Neural cell (in vitro differentiated cells): ENCODE results near the gene SLC12A3. TPM values are rescaled to one million over a fixed set of nuclear protein-coding genes. Genes with fewer than 3 reads are reported as not detected.

Source experiments
- H2AFZ ChIP-seq: fragments of 200-600, 300-800 bp; sonication (generic), shearing (Covaris generic); 2 replicates; pipeline ENCODE4 v1.6.0; 2014; ENCODE audit warnings: low read depth, mild to moderate bottlenecking, antibody characterized with exemption, low read length, moderate library complexity
- H3F3A ChIP-seq: fragments of 200-600 bp; shearing (Covaris generic); 2 replicates; pipeline ENCODE4 v1.6.1; 2016; ENCODE audit warnings: mild to moderate bottlenecking, moderate library complexity, mixed read lengths, antibody characterized with exemption, low read length; ENCODE audit not compliant: insufficient read depth, poor library complexity, severe bottlenecking
- H3K27ac ChIP-seq: fragments of 200-600, 300-800 bp; sonication (generic), shearing (Covaris generic); 2 replicates; pipeline ENCODE4 v1.5.1; 2014; ENCODE audit warnings: mild to moderate bottlenecking, low read length, moderate library complexity
- H3K27me3 ChIP-seq: fragments of 300-800, 200-600 bp; sonication (generic), shearing (Covaris generic); 2 replicates; pipeline ENCODE4 v1.6.0; 2014; ENCODE audit warnings: mild to moderate bottlenecking, low read depth, low read length, moderate library complexity; ENCODE audit not compliant: insufficient read depth
- H3K36me3 ChIP-seq: fragments of 300-800, 200-600 bp; sonication (generic), shearing (Covaris generic); 2 replicates; pipeline ENCODE4 v1.5.1; 2014; ENCODE audit warnings: mild to moderate bottlenecking, antibody characterized with exemption, low read length, moderate library complexity; ENCODE audit not compliant: insufficient read depth
- H3K4me2 ChIP-seq: fragments of 300-800, 200-600 bp; sonication (generic), shearing (Covaris generic); 2 replicates; pipeline ENCODE4 v1.6.0; 2014; ENCODE audit warnings: mild to moderate bottlenecking, low read length
- H3K4me3 ChIP-seq: fragments of 300-800, 200-600 bp; sonication (generic), shearing (Covaris generic); 2 replicates; pipeline ENCODE4 v1.5.1; 2014; ENCODE audit warnings: mild to moderate bottlenecking, low read length, moderate library complexity
- H3K79me2 ChIP-seq: fragments of 200-600 bp; shearing (Covaris generic); replicated peaks from 2 replicates; pipeline ENCODE4 v1.6.0; 2014; ENCODE audit warnings: mild to moderate bottlenecking, low read length, moderate library complexity; ENCODE audit not compliant: insufficient read depth
- H3K9ac ChIP-seq: fragments of 300-800, 200-600 bp; sonication (generic), shearing (Covaris generic); 2 replicates; pipeline ENCODE4 v1.6.1; 2016; ENCODE audit warnings: mild to moderate bottlenecking, low read length, mixed read lengths
- H3K9me2 ChIP-seq: fragments of 200-600 bp; shearing (Covaris generic); 2 replicates; pipeline ENCODE4 v1.6.1; 2016; ENCODE audit warnings: mild to moderate bottlenecking, low read length, mixed read lengths; ENCODE audit not compliant: insufficient read depth
- H3K9me3 ChIP-seq: fragments of 200-600, 300-800 bp; sonication (generic), shearing (Covaris generic); 2 replicates; pipeline ENCODE4 v1.6.1; 2016; ENCODE audit warnings: mild to moderate bottlenecking, mixed run types, low read length, moderate library complexity, mixed read lengths
- H4K20me1 ChIP-seq: fragments of 200-600 bp; shearing (Covaris generic); 2 replicates; pipeline ENCODE4 v1.6.1; 2016; ENCODE audit warnings: mild to moderate bottlenecking, mixed run types; ENCODE audit not compliant: insufficient read depth
- CTCF ChIP-seq: fragments of 450-650 bp; IDR thresholded peaks from 2 replicates; pipeline ENCODE4 v1.5.1; 2014; ENCODE audit warnings: antibody characterized with exemption, mild to moderate bottlenecking, moderate library complexity; ENCODE audit not compliant: poor library complexity, severe bottlenecking
- EP300 ChIP-seq: fragments of 450-650 bp; conservative IDR thresholded peaks from 2 replicates; pipeline ENCODE4 v1.6.1; 2014; ENCODE audit warnings: antibody characterized with exemption, mild to moderate bottlenecking, moderate library complexity; ENCODE audit not compliant: poor library complexity, severe bottlenecking
- EZH2 ChIP-seq: fragments of 200-600, 300-800 bp; shearing (Covaris generic), sonication (generic); IDR thresholded peaks from 2 replicates; pipeline ENCODE4 v1.6.1; 2014; ENCODE audit warnings: antibody characterized with exemption, low read length, borderline replicate concordance, mild to moderate bottlenecking; ENCODE audit not compliant: insufficient read depth, poor library complexity, severe bottlenecking
- MXI1 ChIP-seq: fragments of 450-650 bp; conservative IDR thresholded peaks from 2 replicates; pipeline ENCODE4 v1.6.1; 2014; ENCODE audit warnings: antibody characterized with exemption, mild to moderate bottlenecking; ENCODE audit not compliant: poor library complexity, severe bottlenecking
- POLR2AphosphoS5 ChIP-seq: IDR thresholded peaks from 2 replicates; pipeline ENCODE4 v1.6.1; 2012
- RAD21 ChIP-seq: fragments of 450-650 bp; conservative IDR thresholded peaks from 2 replicates; pipeline ENCODE4 v1.6.1; 2014; ENCODE audit warnings: antibody characterized with exemption, mild to moderate bottlenecking, moderate library complexity
- REST ChIP-seq: IDR thresholded peaks from 2 replicates; pipeline ENCODE4 v1.6.1; 2012; ENCODE audit warnings: borderline replicate concordance
- SMC3 ChIP-seq: fragments of 450-650 bp; conservative IDR thresholded peaks from 2 replicates; pipeline ENCODE4 v1.6.1; 2014; ENCODE audit warnings: antibody characterized with exemption, mild to moderate bottlenecking, moderate library complexity; ENCODE audit not compliant: poor library complexity
- TAF1 ChIP-seq: IDR thresholded peaks from 2 replicates; pipeline ENCODE4 v1.6.1; 2012; ENCODE audit warnings: low read depth
- polyA plus RNA-seq: library from polyadenylated mRNA; depleted of rRNA; stranded (reverse); fragments of >200 nt; gene quantifications from 2 replicates; pipeline ENCODE4 v1.2.3, GENCODE V29; 2014

Gene SLC12A3
- polyA plus RNA-seq, 1 donor from 2014 or later = 0.09 TPM

- Histone ChIP-seq H4K20me1 (no peaks in the 10 kb centered on the region), H3K36me3 (no peaks in the 10 kb centered on the region), H3K4me3 (no peak overlapping the region), H3K27ac (no peak overlapping the region), H3K9me3 (no peaks in the 10 kb centered on the region), H3K79me2 (no peaks in the 10 kb centered on the region), H3K27me3 (no peaks in the 10 kb centered on the region), H3F3A (no peaks in the 10 kb centered on the region), H2AFZ (no peak overlapping the region), H3K9ac (no peak overlapping the region), H3K4me2 (no peak overlapping the region), H3K9me2 (no peaks in the 10 kb centered on the region)
- TF ChIP-seq EZH2 = no peak
- TF ChIP-seq REST = no peak
- no peak for TF ChIP-seq POLR2AphosphoS5
Observed at GRCh38 chr16:56880685-56881084, 15.7 kb downstream of the SLC12A3 start.

GRCh38 chr16:56882077-56882800 lies 17.2 kb downstream of the SLC12A3 start:
- Histone ChIP-seq H3K9me2 (no peaks in the 10 kb centered on the region), H3K27me3 (no peaks in the 10 kb centered on the region), H3K36me3 (no peaks in the 10 kb centered on the region), H3K79me2 (no peaks in the 10 kb centered on the region), H4K20me1 (no peaks in the 10 kb centered on the region), H3K9me3 (no peaks in the 10 kb centered on the region), H3F3A (no peaks in the 10 kb centered on the region), H2AFZ (no peak overlapping the region), H3K4me2 (no peak overlapping the region), H3K27ac (no peak overlapping the region), H3K9ac (no peak overlapping the region), H3K4me3 (no peak overlapping the region)
- TF ChIP-seq POLR2AphosphoS5 (no peak), EP300 (no peak), MXI1 (no peak), RAD21 (no peak), TAF1 (no peak), CTCF (no peak), SMC3 (no peak), REST (no peak), EZH2 (no peak)
